ENCODE measurements around the gene PRPS2. TPM values are rescaled to one million over a fixed set of nuclear protein-coding genes. Genes with fewer than 3 reads are reported as not detected.
A peak's percentile ranks its signal among the peaks of the same experiment; 100 is the strongest.

PRPS2 gene
- total RNA-seq (73.9 TPM), polyA plus RNA-seq (39.7 TPM)
- long read RNA-seq, donor 1, partial matches to known transcripts: 0 of 3 reads
- long read RNA-seq, donor 1, other reads (novel, unspliced or antisense): 0 of 3 reads
- long read RNA-seq, donor 2, transcript PRPS2-202 (7 exons, 2,511 nt): major isoform, 34 of 39 reads
- long read RNA-seq, donor 2, partial matches to known transcripts: 0 of 39 reads
- long read RNA-seq, donor 2, other reads (novel, unspliced or antisense): 0 of 39 reads
- long read RNA-seq, donor 3, transcript PRPS2-202 (7 exons, 2,511 nt): major isoform, 24 of 27 reads
- long read RNA-seq, donor 3, partial matches to known transcripts: 0 of 27 reads
- long read RNA-seq, donor 3, other reads (novel, unspliced or antisense): 0 of 27 reads
- long read RNA-seq, donor 4, transcript PRPS2-202 (7 exons, 2,511 nt): major isoform, 9 of 10 reads
- long read RNA-seq, donor 4, partial matches to known transcripts: 0 of 10 reads
- long read RNA-seq, donor 4, other reads (novel, unspliced or antisense): 0 of 10 reads
- long read RNA-seq, donor 5, transcript PRPS2-203 (7 exons, 1,348 nt): minor isoform, 5 of 34 reads
- long read RNA-seq, donor 5, transcript PRPS2-202 (7 exons, 2,511 nt): major isoform, 26 of 34 reads
- long read RNA-seq, donor 5, partial matches to known transcripts: 0 of 34 reads
- long read RNA-seq, donor 5, other reads (novel, unspliced or antisense): 0 of 34 reads
- long read RNA-seq, donor 6, transcript PRPS2-202 (7 exons, 2,511 nt): major isoform, 15 of 16 reads
- long read RNA-seq, donor 6, partial matches to known transcripts: 0 of 16 reads
- long read RNA-seq, donor 6, other reads (novel, unspliced or antisense): 0 of 16 reads
- long read RNA-seq, donor 7, transcript PRPS2-202 (7 exons, 2,511 nt): major isoform, 19 of 101 reads
- long read RNA-seq, donor 7, partial matches to known transcripts: 79 of 101 reads
- long read RNA-seq, donor 7, other reads (novel, unspliced or antisense): 0 of 101 reads
- long read RNA-seq, donor 8, transcript PRPS2-202 (7 exons, 2,511 nt): major isoform, 15 of 15 reads
- long read RNA-seq, donor 8, partial matches to known transcripts: 0 of 15 reads
- long read RNA-seq, donor 8, other reads (novel, unspliced or antisense): 0 of 15 reads
- long read RNA-seq, donor 9, transcript PRPS2-202 (7 exons, 2,511 nt): major isoform, 12 of 15 reads
- long read RNA-seq, donor 9, partial matches to known transcripts: 0 of 15 reads
- long read RNA-seq, donor 9, other reads (novel, unspliced or antisense): 0 of 15 reads
- long read RNA-seq, donor 10, transcript PRPS2-202 (7 exons, 2,511 nt): major isoform, 24 of 25 reads
- long read RNA-seq, donor 10, partial matches to known transcripts: 0 of 25 reads
- long read RNA-seq, donor 10, other reads (novel, unspliced or antisense): 0 of 25 reads

DNA sequence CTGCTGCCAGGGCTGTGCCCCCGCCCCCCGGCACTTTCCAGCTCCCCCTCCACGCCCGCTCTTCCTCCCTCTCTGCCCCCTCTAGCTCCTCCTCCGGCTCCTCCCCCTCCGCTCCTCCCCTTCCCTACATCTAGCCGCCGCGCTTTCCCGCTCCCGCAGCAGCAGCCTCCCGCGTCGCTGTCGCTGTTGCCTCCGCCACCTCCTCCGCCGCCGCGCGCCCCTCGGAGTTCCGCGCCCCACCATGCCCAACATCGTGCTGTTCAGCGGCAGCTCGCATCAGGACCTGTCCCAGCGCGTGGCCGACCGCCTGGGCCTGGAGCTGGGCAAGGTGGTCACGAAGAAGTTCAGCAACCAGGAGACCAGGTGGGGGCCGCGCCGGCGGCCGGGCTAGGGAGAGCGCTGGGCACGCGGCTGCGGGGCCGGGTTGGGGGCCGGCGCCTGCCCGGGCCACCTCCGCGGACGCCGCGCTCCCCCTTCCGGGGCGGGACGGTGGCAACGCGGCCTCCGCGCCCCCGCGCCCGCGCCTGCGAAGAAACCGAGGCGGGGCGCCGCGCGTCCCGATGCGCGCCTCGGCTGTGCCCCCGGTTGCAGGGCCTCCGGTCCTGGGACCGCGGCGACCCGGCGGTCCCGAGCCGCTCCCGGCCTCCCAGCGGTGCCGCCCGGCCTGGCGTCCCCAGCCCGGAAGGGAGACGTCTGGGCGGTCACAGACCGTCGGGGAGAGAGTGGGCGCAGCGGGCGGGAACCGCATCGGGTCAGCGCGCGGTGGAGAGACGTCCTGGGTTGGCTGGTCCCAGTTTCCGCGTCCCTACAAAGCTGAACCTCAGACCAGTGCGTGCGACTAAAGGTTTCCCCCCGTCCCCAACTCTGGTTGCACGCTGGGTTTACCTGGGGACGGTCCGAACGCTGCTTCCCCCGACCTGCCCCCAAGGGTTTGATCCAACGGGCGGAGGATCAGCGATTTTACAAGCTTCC lies at the start of gene PRPS2:
PRPS2 (plus strand) TSS at position 156 of the 972 bp plus-strand sequence; CDS start at position 242, 86 bp downstream.
- Histone ChIP-seq H3K9me3 (ENCODE audit: control insufficient read depth in 2 of 2, insufficient read depth in 1 of 2, low read length in 1 of 2) (no peaks in the 10 kb centered on the region), H3K4me1 (ENCODE audit: control insufficient read depth in 2 of 2, insufficient read depth in 2 of 2, low read length in 2 of 2) (peaks cover 2 to 3% of the 10 kb centered on the region in 2 donors), H3K27ac (ENCODE audit: low read depth in 1 of 2, low read length in 1 of 2) (peak within 1 kb of the TSS in 1 of 2 donors; percentile 36), H3K4me3 (ENCODE audit: low read length in 2 of 2) (peak within 1 kb of the TSS; percentile 66 to 70), H3K36me3 (ENCODE audit: control insufficient read depth in 2 of 2, insufficient read depth in 2 of 2, low read length in 1 of 2) (no peaks in the 10 kb centered on the region), H3K27me3 (ENCODE audit: control insufficient read depth in 2 of 2, insufficient read depth in 1 of 2, low read length in 1 of 2) (peaks cover 0 to 3% of the 10 kb centered on the region in 2 donors)
- DNase-seq (ENCODE audit: low read depth in 6 of 9, low spot score in 9 of 9): peak; percentile 34 to 83 (median 65)
- 1% methylated on average over 110 of the region's 113 CpGs for WGBS

DNA sequence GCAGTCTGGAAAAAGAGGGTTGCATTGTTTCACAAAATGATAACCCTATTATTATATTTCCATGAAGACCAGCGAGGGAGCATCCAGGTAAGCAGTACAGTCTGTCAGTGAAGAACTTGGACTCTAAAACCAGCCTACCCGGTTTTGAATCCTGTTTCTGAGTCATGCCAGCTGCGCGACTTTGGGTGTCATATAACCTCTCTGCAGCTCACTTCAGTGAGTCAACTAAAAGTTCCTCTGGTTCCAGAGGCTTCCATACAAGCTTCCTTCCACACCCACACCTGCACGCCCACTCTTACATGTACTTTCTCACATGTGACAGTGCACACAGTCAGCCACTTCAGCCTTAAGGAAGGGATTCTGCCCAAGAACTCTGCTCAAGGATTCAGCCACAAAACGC lies 49.8 kb upstream of the PRPS2 start:
- Histone ChIP-seq H3K4me3 (ENCODE audit: low read length in 2 of 2) (no peak overlapping the region), H3K27ac (ENCODE audit: low read depth in 1 of 2, low read length in 1 of 2) (no peak overlapping the region), H3K9me3 (ENCODE audit: control insufficient read depth in 2 of 2, insufficient read depth in 1 of 2, low read length in 1 of 2) (no peaks in the 10 kb centered on the region), H3K4me1 (ENCODE audit: control insufficient read depth in 2 of 2, insufficient read depth in 2 of 2, low read length in 2 of 2) (no peaks in the 10 kb centered on the region), H3K27me3 (ENCODE audit: control insufficient read depth in 2 of 2, insufficient read depth in 1 of 2, low read length in 1 of 2) (no peaks in the 10 kb centered on the region), H3K36me3 (ENCODE audit: control insufficient read depth in 2 of 2, insufficient read depth in 2 of 2, low read length in 1 of 2) (no peaks in the 10 kb centered on the region)
- 93% methylated on average over 6 of the region's 6 CpGs for WGBS
- no peak for DNase-seq (ENCODE audit: low read depth in 6 of 9, low spot score in 9 of 9)

DNA sequence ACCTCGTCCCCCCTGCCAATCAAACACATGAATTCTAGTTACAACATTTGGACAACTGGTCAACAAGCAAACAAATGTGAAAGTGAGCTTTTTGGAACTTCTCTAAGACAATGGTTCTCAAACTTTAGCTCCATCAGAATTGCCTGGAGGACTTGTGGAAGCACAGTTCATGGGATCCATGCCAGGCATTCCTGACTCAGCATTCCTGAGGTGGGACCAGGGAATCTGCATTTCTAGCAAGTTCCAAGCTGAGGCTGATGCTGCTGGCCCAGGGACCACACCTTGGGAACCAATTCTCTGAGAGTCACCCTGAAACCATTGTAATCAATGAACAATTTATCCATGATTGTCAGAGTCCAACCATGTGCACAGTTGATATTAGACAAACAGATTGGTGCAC lies 43.8 kb upstream of the PRPS2 start:
- no peak overlapping the region for H3K4me3 ChIP-seq (ENCODE audit: low read length in 2 of 2)
- no peaks in the 10 kb centered on the region for H3K4me1 ChIP-seq (ENCODE audit: control insufficient read depth in 2 of 2, insufficient read depth in 2 of 2, low read length in 2 of 2)
- 94% methylated on average over 1 of the region's 1 CpG for WGBS
- H3K27ac ChIP-seq (ENCODE audit: low read depth in 1 of 2, low read length in 1 of 2): no peak overlapping the region
- H3K36me3 ChIP-seq (ENCODE audit: control insufficient read depth in 2 of 2, insufficient read depth in 2 of 2, low read length in 1 of 2): no peaks in the 10 kb centered on the region
- DNase-seq (ENCODE audit: low read depth in 6 of 9, low spot score in 9 of 9): no peak
- no peaks in the 10 kb centered on the region for H3K27me3 ChIP-seq (ENCODE audit: control insufficient read depth in 2 of 2, insufficient read depth in 1 of 2, low read length in 1 of 2)
- H3K9me3 ChIP-seq (ENCODE audit: control insufficient read depth in 2 of 2, insufficient read depth in 1 of 2, low read length in 1 of 2): no peaks in the 10 kb centered on the region

DNA sequence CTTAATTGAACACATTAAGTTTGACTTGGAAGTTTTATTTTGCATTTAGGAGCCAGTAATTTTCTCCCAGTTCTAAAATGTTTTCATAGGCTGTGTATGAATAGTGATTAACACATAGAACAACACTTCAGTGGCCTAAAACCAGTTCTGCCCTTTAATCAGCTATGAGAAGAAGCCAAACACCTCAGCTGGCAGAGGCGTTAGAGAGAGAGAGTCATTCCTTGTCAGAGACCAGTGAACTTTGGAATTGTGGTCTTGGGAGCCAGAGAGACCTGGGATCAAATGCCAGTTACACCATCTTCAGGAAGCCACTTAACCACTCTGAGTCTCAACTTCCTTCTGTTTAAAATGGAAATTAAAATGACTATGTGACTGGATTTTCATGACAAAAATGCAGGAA lies 39.3 kb upstream of the PRPS2 start:
- Histone ChIP-seq H3K27me3 (ENCODE audit: control insufficient read depth in 2 of 2, insufficient read depth in 1 of 2, low read length in 1 of 2) (no peaks in the 10 kb centered on the region), H3K27ac (ENCODE audit: low read depth in 1 of 2, low read length in 1 of 2) (no peak overlapping the region), H3K4me3 (ENCODE audit: low read length in 2 of 2) (no peak overlapping the region), H3K36me3 (ENCODE audit: control insufficient read depth in 2 of 2, insufficient read depth in 2 of 2, low read length in 1 of 2) (no peaks in the 10 kb centered on the region), H3K4me1 (ENCODE audit: control insufficient read depth in 2 of 2, insufficient read depth in 2 of 2, low read length in 2 of 2) (no peaks in the 10 kb centered on the region), H3K9me3 (ENCODE audit: control insufficient read depth in 2 of 2, insufficient read depth in 1 of 2, low read length in 1 of 2) (no peaks in the 10 kb centered on the region)
- 93% methylated on average over 1 of the region's 1 CpG for WGBS
- no peak for DNase-seq (ENCODE audit: low read depth in 6 of 9, low spot score in 9 of 9)

DNA sequence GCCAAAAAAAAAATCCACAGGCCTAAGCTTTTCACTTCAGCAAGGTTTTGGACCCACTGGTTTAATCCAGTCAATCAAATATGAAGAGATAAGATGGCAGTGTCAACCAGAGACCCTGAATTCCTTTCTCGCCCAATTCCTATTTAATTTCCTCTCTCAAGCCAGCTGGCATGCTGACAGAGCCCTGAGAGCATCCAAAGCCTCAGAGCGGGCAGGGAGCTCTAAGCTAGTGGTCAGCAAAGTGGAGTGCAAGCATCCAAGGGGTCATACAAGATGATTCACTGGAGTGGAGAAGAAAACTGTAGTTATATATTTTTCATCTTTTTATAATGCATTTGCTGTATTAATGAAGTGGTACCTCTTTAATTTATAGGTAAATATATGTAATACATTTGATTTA lies 37.8 kb upstream of the PRPS2 start:
- DNase-seq (ENCODE audit: low read depth in 6 of 9, low spot score in 9 of 9): no peak
- H3K9me3 ChIP-seq (ENCODE audit: control insufficient read depth in 2 of 2, insufficient read depth in 1 of 2, low read length in 1 of 2): no peaks in the 10 kb centered on the region
- no peak overlapping the region for H3K27ac ChIP-seq (ENCODE audit: low read depth in 1 of 2, low read length in 1 of 2)
- no peaks in the 10 kb centered on the region for H3K4me1 ChIP-seq (ENCODE audit: control insufficient read depth in 2 of 2, insufficient read depth in 2 of 2, low read length in 2 of 2)
- H3K27me3 ChIP-seq (ENCODE audit: control insufficient read depth in 2 of 2, insufficient read depth in 1 of 2, low read length in 1 of 2): no peaks in the 10 kb centered on the region
- no peaks in the 10 kb centered on the region for H3K36me3 ChIP-seq (ENCODE audit: control insufficient read depth in 2 of 2, insufficient read depth in 2 of 2, low read length in 1 of 2)
- no peak overlapping the region for H3K4me3 ChIP-seq (ENCODE audit: low read length in 2 of 2)
- 91% methylated on average over 2 of the region's 2 CpGs for WGBS

DNA sequence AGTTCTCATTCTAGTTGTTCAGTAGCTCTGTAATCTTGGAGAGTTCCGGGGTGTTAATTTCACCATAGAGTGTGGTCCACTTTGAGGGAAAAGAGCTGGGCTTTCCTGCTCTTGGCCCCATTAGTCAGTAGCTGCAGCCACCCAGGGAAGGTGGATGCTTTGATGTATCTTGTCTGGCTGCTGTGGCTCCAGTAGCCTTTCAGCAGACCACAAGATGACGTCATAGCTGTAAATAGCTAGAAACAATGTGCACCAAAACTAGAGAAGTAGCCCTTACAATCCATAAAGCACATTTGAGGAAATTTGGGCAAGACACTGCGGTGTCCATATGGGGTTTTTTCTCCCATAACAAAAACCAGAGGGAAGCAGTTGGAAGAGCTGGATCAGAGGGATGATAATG lies 32.9 kb upstream of the PRPS2 start:
- Histone ChIP-seq H3K27ac (ENCODE audit: low read depth in 1 of 2, low read length in 1 of 2) (no peak overlapping the region), H3K36me3 (ENCODE audit: control insufficient read depth in 2 of 2, insufficient read depth in 2 of 2, low read length in 1 of 2) (no peaks in the 10 kb centered on the region), H3K27me3 (ENCODE audit: control insufficient read depth in 2 of 2, insufficient read depth in 1 of 2, low read length in 1 of 2) (no peaks in the 10 kb centered on the region), H3K9me3 (ENCODE audit: control insufficient read depth in 2 of 2, insufficient read depth in 1 of 2, low read length in 1 of 2) (no peaks in the 10 kb centered on the region), H3K4me1 (ENCODE audit: control insufficient read depth in 2 of 2, insufficient read depth in 2 of 2, low read length in 2 of 2) (no peaks in the 10 kb centered on the region), H3K4me3 (ENCODE audit: low read length in 2 of 2) (no peak overlapping the region)
- WGBS: 88% methylated on average over 3 of the region's 3 CpGs
- DNase-seq (ENCODE audit: low read depth in 6 of 9, low spot score in 9 of 9): no peak

DNA sequence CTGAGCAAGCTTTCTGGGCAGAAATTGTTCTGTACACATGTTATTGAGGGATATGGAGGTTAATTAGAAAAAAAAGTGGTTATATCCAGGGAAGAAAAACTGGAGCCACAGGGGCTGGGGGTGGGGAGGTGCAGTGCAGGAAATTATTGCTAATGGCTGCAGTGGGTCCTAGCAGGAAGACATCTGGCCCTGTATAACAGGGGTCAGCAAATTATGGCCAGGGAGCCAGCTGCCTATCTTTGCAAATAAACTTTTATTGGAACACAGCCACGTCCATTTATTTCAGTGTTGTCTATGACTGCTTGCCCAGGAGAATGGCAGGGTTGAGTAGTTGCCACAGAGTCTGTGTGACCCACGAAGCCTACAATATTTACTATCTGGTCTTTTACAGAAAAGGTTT lies 23.4 kb upstream of the PRPS2 start:
- Histone ChIP-seq H3K27ac (ENCODE audit: low read depth in 1 of 2, low read length in 1 of 2) (no peak overlapping the region), H3K4me1 (ENCODE audit: control insufficient read depth in 2 of 2, insufficient read depth in 2 of 2, low read length in 2 of 2) (no peaks in the 10 kb centered on the region), H3K36me3 (ENCODE audit: control insufficient read depth in 2 of 2, insufficient read depth in 2 of 2, low read length in 1 of 2) (no peaks in the 10 kb centered on the region), H3K9me3 (ENCODE audit: control insufficient read depth in 2 of 2, insufficient read depth in 1 of 2, low read length in 1 of 2) (no peaks in the 10 kb centered on the region), H3K27me3 (ENCODE audit: control insufficient read depth in 2 of 2, insufficient read depth in 1 of 2, low read length in 1 of 2) (peaks cover 0 to 6% of the 10 kb centered on the region in 2 donors), H3K4me3 (ENCODE audit: low read length in 2 of 2) (no peak overlapping the region)
- DNase-seq (ENCODE audit: low read depth in 6 of 9, low spot score in 9 of 9): no peak
- 92% methylated on average over 2 of the region's 2 CpGs for WGBS

DNA sequence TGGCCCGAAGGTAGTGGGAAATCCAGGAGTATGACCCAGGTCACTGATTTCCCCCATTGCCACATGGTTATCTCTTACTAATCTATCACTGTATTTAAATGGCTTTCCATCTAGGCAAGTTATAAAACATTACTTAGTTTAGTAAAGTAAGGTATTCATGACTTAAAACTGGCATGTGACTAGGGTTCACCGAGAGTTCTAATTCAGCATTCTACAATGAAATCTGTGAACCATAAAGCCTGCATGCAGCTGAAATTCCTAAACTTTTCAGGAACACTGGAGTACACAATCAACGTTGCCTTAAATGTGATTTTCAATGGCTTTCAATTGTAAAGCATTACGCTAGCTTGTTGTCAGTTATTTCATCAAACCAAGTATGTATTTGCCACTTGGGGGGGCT lies 22.7 kb upstream of the PRPS2 start:
- Histone ChIP-seq H3K27ac (ENCODE audit: low read depth in 1 of 2, low read length in 1 of 2) (no peak overlapping the region), H3K27me3 (ENCODE audit: control insufficient read depth in 2 of 2, insufficient read depth in 1 of 2, low read length in 1 of 2) (peaks cover 0 to 6% of the 10 kb centered on the region in 2 donors), H3K4me3 (ENCODE audit: low read length in 2 of 2) (no peak overlapping the region), H3K36me3 (ENCODE audit: control insufficient read depth in 2 of 2, insufficient read depth in 2 of 2, low read length in 1 of 2) (no peaks in the 10 kb centered on the region), H3K9me3 (ENCODE audit: control insufficient read depth in 2 of 2, insufficient read depth in 1 of 2, low read length in 1 of 2) (no peaks in the 10 kb centered on the region), H3K4me1 (ENCODE audit: control insufficient read depth in 2 of 2, insufficient read depth in 2 of 2, low read length in 2 of 2) (no peaks in the 10 kb centered on the region)
- DNase-seq (ENCODE audit: low read depth in 6 of 9, low spot score in 9 of 9): no peak
- 97% methylated on average over 4 of the region's 4 CpGs for WGBS

All from thymus (tissue), 14 donors.